SU-DHL-6 (cell line): Measurements from ENCODE around the gene LONRF3.

ENCODE experiments used
- CTCF ChIP-seq: fragments of 200-600 bp; sonication (generic); IDR thresholded peaks from one replicate; pipeline ENCODE4 v1.5.1; 2017; ENCODE audit warnings: antibody characterized with exemption, mild to moderate bottlenecking, low read length, moderate library complexity; ENCODE audit not compliant: insufficient read depth, poor library complexity, severe bottlenecking
- EZH2phosphoT487 ChIP-seq: fragments of 200-600 bp; sonication (generic), shearing (Covaris generic); conservative IDR thresholded peaks from 2 replicates; pipeline ENCODE4 v1.6.1; 2018; ENCODE audit warnings: mild to moderate bottlenecking, antibody characterized with exemption, low read length, moderate library complexity, mixed read lengths

- TF ChIP-seq CTCF (no peak), EZH2phosphoT487 (no peak)
Measured at GRCh38 chrX:118961866-118962560, 12.4 kb upstream of the LONRF3 start.
